HepG2 (cell line): ENCODE results near the gene RNF213. TPM values are rescaled to one million over a fixed set of nuclear protein-coding genes. Genes with fewer than 3 reads are reported as not detected.

Experiments
- CREB1 ChIP-seq, 2 experiments: fragments of 450-650 bp in 1 of 2; IDR thresholded peaks; 2 replicates each; pipeline ENCODE4 v1.6.1; 2016 to 2017; ENCODE audit warnings: control low read depth in 1 of 2, mild to moderate bottlenecking in 1 of 2, missing compliant biosample characterization in 1 of 2, missing genetic modification characterization in 1 of 2
- GTF3A ChIP-seq: sonication (generic); formaldehyde crosslinking; conservative IDR thresholded peaks from 2 replicates; pipeline ENCODE4 v1.4.0; 2020; ENCODE audit warnings: mild to moderate bottlenecking, missing genetic modification reagents
- IKZF5 ChIP-seq: IDR thresholded peaks from 2 replicates; pipeline ENCODE4 v1.6.1; 2018; ENCODE audit warnings: missing genetic modification reagents, mild to moderate bottlenecking, missing compliant biosample characterization
- KAT2B ChIP-seq: fragments of 150-350 bp; IDR thresholded peaks from 2 replicates; pipeline ENCODE4 v1.6.1; 2014; ENCODE audit warnings: low read depth, low read length, borderline replicate concordance
- REPIN1 ChIP-seq: sonication (generic); formaldehyde crosslinking; IDR thresholded peaks from 2 replicates; pipeline ENCODE4 v1.8.0; 2022; ENCODE audit warnings: missing genetic modification reagents, low read depth, mild to moderate bottlenecking, borderline replicate concordance
- REXO4 ChIP-seq: sonication (generic); formaldehyde crosslinking; IDR thresholded peaks from 2 replicates; pipeline ENCODE4 v1.8.0; 2022; ENCODE audit warnings: missing genetic modification reagents, mild to moderate bottlenecking, borderline replicate concordance
- TBX3 ChIP-seq: fragments of 450-650 bp; IDR thresholded peaks from 2 replicates; pipeline ENCODE4 v1.6.1; 2017; ENCODE audit warnings: antibody characterized with exemption, mild to moderate bottlenecking, inconsistent platforms, borderline replicate concordance
- ZBED4 ChIP-seq: sonication (generic); formaldehyde crosslinking; IDR thresholded peaks from 2 replicates; pipeline ENCODE4 v1.4.0; 2020; ENCODE audit warnings: missing genetic modification reagents, borderline replicate concordance
- ZHX1 ChIP-seq: sonication (generic); formaldehyde crosslinking; IDR thresholded peaks from 2 replicates; pipeline ENCODE4 v1.8.1; 2022; ENCODE audit warnings: low read depth, mild to moderate bottlenecking, missing genetic modification reagents
- ZNF136 ChIP-seq: sonication (generic); formaldehyde crosslinking; IDR thresholded peaks from 2 replicates; pipeline ENCODE4 v1.8.1; 2022; ENCODE audit warnings: low read depth, mild to moderate bottlenecking, moderate library complexity, missing genetic modification reagents
- ZNF766 ChIP-seq: sonication (generic); formaldehyde crosslinking; IDR thresholded peaks from 2 replicates; pipeline ENCODE4 v1.5.0; 2020; ENCODE audit warnings: missing genetic modification reagents, borderline replicate concordance
- ZNF841 ChIP-seq: sonication (generic); formaldehyde crosslinking; IDR thresholded peaks from 2 replicates; pipeline ENCODE4 v1.8.1; 2023; ENCODE audit warnings: missing genetic modification reagents, borderline replicate concordance
- polyA plus RNA-seq, 8 experiments: library from polyadenylated mRNA; depleted of rRNA in 3 of 8; stranded (reverse) in 7 of 8; unstranded in 1 of 8; fragments of >200 nt; fragmentation: Illumina TruSeq in 4 of 8; extraction: Trizol in 4 of 8; gene quantifications; 2 replicates each; pipeline versions ENCODE4 v1.2.1 to v1.2.3, GENCODE V29; 2011 to 2016; ENCODE audit warnings: low read depth in 4 of 8, missing spikeins in 1 of 8, mixed read lengths in 1 of 8; ENCODE audit not compliant: insufficient read depth in 1 of 8
- total RNA-seq, 5 experiments: library from RNA; depleted of rRNA; stranded (reverse); fragments of >200 nt; fragmentation: Illumina TruSeq; extraction: Trizol; gene quantifications; 2 replicates each; pipeline ENCODE4 v1.2.3, GENCODE V29; 2016; ENCODE audit warnings: low read depth in 1 of 5
- TF ChIP-seq, protein P1 (sequence below): sonication (generic); formaldehyde crosslinking; IDR thresholded peaks from 2 replicates; pipeline ENCODE4 v1.4.0; 2020; ENCODE audit warnings: missing genetic modification reagents
- TF ChIP-seq, protein P2 (sequence below): sonication (generic); formaldehyde crosslinking; IDR thresholded peaks from 2 replicates; pipeline ENCODE4 v1.8.1; 2023; ENCODE audit warnings: mild to moderate bottlenecking, missing genetic modification reagents

RNF213 gene
- total and polyA plus RNA-seq, 2 of the 13 experiments (the other 11 are each of a cell fraction or from before 2014, with no cell fraction given) = 38.6 to 38.7 TPM

DNA sequence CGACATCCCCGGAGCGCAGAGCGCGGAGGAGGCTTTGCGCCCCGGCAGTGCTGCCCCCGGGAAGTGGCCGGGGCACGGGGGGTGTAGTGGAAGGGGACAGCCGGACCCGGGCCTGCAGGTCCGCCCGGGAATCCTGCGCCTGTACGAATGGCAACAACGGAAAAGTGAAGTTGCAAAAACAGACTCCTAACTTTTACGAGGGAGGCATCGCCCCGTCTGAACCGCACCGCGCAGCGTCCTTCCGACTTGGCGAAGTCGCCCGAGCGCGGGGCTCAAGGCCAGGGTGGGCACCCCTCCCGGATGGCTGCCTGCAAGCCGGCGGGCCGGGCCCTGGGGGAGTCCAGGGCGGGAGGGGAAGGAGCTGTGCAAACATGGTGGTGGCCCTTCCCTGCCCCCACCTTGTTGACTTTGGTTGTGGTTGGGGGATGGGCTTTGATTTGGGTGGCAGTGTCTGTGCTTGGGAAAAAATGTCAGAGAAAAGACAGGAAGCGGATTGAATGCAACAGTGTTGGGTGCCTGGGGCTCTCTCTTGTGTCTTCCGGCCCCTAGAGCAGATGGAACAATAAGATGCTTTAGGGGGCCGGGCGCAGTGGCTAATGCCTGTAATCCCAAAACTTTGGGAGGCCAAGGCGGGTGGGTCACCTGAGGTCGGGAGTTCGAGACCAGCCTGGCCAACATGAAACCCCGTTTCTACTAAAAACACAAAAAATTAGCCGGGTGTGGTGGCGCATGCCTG, 675 bp downstream of the RNF213 start (continued):
- TF ChIP-seq CREB1 (IDR thresholded peaks at IDR 0.05) = no peak
- no peak for TF ChIP-seq CREB1 (CRISPR knock-in tag; IDR thresholded peaks at IDR 0.05)
- TF ChIP-seq ZNF136 (CRISPR knock-in tag) = peak; percentile 90; the same call in 1 of the 2 replicates
- no peak for TF ChIP-seq ZNF841 (CRISPR knock-in tag)
- TF ChIP-seq GTF3A (CRISPR knock-in tag) = 0 out of 2 replicates have a peak, but pooled peaks have one; percentile 29
- peak; percentile 86; the same call in 1 of the 2 replicates for TF ChIP-seq REPIN1
- TF ChIP-seq REXO4 (CRISPR knock-in tag) = no peak
- peak; percentile 81; the same call in 1 of the 2 replicates for TF ChIP-seq ZBED4 (CRISPR knock-in tag)
- TF ChIP-seq ZHX1 = no peak
- TF ChIP-seq KAT2B = no peak
- no peak for TF ChIP-seq TBX3
- TF ChIP-seq ZNF766 (CRISPR knock-in tag) = peak; percentile 78; the same call in 1 of the 2 replicates
- TF ChIP-seq, protein P1, sequence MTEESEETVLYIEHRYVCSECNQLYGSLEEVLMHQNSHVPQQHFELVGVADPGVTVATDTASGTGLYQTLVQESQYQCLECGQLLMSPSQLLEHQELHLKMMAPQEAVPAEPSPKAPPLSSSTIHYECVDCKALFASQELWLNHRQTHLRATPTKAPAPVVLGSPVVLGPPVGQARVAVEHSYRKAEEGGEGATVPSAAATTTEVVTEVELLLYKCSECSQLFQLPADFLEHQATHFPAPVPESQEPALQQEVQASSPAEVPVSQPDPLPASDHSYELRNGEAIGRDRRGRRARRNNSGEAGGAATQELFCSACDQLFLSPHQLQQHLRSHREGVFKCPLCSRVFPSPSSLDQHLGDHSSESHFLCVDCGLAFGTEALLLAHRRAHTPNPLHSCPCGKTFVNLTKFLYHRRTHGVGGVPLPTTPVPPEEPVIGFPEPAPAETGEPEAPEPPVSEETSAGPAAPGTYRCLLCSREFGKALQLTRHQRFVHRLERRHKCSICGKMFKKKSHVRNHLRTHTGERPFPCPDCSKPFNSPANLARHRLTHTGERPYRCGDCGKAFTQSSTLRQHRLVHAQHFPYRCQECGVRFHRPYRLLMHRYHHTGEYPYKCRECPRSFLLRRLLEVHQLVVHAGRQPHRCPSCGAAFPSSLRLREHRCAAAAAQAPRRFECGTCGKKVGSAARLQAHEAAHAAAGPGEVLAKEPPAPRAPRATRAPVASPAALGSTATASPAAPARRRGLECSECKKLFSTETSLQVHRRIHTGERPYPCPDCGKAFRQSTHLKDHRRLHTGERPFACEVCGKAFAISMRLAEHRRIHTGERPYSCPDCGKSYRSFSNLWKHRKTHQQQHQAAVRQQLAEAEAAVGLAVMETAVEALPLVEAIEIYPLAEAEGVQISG (CRISPR knock-in tag) = peak; percentile 87
- peak; percentile 98 for TF ChIP-seq IKZF5 (CRISPR knock-in tag)
- TF ChIP-seq, protein P2, sequence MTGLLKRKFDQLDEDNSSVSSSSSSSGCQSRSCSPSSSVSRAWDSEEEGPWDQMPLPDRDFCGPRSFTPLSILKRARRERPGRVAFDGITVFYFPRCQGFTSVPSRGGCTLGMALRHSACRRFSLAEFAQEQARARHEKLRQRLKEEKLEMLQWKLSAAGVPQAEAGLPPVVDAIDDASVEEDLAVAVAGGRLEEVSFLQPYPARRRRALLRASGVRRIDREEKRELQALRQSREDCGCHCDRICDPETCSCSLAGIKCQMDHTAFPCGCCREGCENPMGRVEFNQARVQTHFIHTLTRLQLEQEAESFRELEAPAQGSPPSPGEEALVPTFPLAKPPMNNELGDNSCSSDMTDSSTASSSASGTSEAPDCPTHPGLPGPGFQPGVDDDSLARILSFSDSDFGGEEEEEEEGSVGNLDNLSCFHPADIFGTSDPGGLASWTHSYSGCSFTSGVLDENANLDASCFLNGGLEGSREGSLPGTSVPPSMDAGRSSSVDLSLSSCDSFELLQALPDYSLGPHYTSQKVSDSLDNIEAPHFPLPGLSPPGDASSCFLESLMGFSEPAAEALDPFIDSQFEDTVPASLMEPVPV (CRISPR knock-in tag) = peak; percentile 85; the same call in 1 of the 2 replicates
